IPS-NIHi11 (cell line): ENCODE measurements around the gene CNPY2.
"Not testable (repeated sequence)": the region's sequence is repeated elsewhere in the genome, so short reads cannot be mapped to it uniquely, and the experiment has no call there.

Experiments used
- DNase-seq: peaks from one replicate; pipeline ENCODE4 v3.0.0; 2012; ENCODE audit warnings: mixed read lengths, low spot score

The CNPY2 gene

DNA sequence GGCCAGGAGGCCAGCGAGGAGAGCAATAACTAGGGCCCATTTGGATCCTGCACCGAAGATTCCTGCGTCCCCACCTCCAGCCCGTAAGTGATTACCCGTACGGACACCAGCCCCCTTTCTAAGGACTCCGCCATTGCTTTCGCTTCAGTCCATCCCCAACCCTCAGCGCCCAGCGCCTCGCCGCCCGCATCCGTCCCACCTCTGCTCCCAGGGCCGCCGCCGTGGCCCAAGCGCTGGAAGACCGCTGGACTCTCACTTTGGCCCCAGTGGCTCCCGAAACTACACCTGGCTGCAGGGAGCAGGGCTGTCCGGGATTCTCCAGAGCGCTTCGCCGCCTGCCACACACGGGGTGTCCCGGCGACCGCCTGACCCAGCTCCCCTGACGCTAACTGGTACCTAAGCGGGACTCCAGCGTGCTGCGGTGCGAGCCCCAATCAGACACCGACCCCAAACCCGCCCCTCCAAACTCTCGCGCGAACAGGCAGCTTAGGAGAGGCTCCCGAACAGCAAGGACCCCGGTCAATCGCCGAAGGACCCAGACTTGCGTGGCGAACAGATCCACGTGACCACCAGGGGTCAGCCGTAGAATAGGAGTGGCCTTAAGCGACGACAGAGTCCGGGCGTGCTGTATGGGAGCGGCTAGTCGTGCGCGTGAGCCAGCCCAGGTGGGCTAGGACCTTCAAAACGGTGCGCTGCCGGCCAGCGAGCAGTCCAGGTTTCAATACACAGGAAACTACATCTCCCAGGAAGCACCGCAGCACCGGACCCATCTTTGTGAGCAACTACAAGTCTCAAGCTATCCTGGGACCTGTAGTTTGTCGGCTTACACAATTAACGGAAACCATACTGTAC, at the start of gene CNPY2:
TSS of gene CNPY2 (minus strand) at position 367 of the 852 bp plus-strand sequence. CDS start 771 bp downstream, outside the sequence.
- peak; percentile 95 for DNase-seq

DNA sequence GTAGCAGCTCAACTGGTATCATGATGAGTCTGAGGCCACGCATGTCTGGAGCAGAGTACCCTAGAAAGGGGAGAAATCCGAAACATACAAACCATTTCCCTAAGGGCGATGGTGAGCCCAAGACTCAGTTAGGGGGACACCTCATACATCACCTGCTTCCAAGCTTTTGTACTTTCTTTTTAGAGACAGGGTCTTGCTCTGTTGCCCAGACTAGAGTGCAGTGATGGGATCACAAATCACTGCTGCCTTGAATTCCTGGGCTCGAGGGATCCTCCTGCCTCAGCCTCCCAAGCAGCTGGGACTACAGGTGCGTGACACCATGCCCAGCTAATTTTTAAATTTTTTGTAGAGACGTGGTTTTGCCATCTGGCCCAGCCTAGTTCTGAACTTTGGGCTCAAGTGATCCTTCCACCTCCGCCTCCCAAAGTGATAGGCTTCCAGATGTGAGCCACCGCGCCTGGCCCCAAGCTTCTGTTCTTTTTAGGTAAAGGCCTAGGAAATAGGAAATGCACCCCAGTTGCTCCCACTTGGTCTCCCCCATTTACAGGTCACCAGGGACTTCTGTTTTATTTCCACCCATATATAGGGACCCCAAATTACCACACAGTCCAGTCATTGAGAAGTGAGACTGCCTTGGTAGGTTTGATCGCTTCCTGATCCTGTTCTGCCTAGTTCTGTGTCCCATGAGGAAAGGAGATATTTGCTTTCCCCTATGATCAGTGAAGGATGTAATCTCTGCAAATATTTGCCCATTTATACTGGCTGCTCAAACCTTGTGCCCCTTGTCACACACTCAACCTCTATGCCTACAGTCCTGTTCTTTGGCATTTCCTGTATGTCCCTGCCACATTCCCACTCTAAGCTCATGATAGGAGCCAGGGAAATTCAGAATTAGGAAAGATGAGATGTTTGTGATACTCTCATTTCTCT, 46.6 kb upstream of the CNPY2 start, which contains the start of gene APOF:
TSS of gene APOF (minus strand) at position 728 of the 930 bp plus-strand sequence. CDS start at position 616, 112 bp downstream.
- no peak for DNase-seq

DNA sequence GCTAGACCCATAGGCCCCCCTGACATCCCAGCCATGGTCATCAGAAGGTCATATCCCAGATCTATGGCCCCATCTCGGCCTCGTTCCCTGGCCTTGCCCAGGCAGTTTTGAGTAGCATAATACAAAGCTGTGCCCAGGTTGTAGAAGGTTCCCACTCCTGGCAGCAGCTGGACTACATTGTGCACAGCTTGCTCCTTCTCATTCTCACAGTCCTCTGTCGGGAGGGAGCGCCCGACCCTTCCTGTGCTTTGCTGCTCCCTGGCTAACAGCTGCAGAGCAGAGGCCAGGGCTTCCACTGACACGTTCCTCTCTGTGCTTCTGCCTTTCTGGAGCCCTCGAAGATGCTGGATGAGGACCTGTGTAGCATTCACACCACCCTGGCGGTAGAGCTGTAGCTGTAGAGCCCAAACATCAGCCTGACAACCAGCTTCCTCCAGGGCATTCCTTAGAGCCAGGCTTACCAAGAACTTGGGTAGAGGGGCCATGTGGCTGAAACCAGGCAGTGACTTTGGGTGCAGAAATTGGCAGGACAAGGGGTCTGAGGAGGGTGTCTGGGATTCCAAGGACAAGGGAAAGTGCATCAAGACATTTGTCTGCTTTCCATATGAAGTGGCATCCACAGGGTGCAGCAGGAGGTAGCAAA, 45.8 kb upstream of the CNPY2 start:
- DNase-seq: no peak

DNA sequence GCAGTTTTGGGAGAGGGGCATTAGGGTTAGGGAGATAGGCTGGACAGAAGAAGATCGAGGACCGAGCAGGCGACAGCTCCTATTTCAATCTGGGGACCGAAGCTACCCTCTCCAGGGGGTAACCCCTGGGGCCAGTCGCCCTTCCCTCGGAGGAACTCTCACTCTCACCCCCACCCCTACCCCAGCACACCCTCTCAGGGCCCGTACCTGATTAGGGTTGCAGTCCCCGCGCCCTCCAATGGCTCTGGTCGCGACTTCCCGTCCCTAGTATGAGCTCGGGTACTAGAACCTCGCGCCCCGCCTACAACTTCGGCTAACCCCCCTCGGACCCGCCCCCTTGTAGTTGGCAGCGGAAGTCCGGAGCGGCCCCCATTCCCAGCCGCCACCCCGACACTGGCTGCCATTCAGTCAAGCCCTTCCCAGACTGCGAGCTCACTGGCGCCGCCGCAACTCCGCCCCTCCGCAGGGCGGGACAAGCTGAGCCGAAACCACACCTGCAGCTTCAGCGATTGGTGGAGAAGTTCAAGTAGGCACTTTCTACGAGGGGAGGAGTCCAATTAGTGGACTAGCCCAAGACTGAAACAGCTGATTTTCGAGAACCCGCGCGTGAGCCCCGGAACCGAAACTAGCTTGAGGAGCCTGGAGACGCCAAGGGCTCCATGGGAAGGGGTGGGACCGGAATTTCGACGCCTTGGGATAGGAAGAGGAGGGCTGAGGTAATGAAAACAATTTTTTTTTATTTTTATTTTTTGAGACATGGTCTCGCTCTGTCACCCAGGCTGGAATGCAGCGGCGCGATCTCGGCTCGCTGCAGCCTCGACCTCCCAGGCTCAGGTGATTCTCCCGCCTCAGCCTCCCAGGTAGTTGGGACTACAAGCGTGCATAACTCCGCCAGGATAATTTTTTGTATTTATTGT, 44.3 kb upstream of the CNPY2 start, which contains the start of gene STAT2:
TSS of gene STAT2 (minus strand) at position 257 of the 917 bp plus-strand sequence. CDS start 3,536 bp downstream, outside the sequence.
- peak; percentile 97 for DNase-seq

DNA sequence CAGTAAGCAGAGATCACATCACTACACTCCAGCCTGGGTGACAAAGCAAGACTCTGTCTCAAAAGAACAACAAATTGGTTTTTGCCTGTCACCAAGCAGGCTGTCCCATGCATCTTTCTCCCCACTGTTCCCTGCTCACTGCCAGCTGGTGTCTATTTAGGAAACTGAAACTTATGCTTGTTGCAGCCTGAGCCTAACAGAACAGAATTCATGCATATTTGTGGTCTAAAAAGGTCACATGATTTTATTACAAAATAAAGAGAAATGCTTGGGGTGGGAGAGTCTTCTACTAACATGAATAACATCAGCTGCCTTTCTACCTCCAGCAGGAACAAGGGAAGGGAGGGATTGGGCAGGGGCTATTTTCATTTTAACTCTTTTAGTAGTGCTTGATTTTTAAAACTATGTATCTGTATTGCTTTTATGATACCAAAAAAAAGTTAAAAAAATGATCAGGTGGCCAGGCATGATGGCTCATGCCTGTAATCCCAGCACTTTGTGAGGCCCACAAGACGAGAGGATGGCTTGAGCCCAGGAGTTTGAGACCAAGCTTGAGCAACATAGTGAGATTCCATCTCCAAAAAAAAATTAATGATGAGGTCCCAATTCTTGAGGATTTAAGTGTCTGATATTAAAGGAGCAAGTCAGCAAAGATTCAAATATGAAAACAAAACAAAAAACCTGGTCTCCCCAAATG, 43.2 kb upstream of the CNPY2 start:
- DNase-seq: no peak

DNA sequence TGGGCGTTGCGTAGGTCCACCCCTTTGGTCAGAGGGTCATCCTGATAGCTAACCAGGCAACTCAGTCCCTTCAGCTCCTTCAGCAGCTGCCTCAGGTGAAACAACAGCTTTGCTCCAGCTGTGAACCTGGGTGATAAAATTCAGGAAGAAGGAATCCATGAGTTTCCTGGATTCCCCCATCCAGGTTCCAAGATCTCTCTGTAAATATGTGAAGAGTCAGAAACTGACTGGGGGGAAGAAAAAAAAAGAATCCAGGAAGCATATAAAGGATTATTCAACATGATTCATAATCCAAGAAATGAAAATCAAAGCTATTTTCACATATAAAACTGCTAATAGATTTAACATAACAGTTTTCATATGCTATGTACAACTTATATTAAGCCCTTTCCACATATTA, 35.5 kb upstream of the CNPY2 start:
- no peak for DNase-seq

DNA sequence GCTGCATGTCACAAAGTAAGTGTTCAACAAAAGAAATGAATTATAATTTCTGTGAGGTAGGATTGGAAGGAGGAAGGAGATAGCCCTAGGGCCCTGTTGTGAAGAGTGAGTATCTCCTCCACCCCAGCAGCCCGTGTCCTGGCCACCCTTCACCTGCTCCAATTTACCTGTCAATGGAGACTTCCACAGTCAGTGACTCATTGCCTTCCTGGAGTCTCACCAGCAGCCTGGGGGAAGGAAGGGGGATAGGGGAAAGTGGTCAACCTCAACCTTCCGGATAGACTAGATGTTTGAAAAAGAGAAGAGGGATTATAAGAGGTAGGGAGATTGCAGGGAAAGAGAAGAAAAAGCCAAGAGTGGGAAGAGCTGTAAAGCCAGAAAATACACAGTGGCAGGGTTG, 34.9 kb upstream of the CNPY2 start:
- DNase-seq: no peak

DNA sequence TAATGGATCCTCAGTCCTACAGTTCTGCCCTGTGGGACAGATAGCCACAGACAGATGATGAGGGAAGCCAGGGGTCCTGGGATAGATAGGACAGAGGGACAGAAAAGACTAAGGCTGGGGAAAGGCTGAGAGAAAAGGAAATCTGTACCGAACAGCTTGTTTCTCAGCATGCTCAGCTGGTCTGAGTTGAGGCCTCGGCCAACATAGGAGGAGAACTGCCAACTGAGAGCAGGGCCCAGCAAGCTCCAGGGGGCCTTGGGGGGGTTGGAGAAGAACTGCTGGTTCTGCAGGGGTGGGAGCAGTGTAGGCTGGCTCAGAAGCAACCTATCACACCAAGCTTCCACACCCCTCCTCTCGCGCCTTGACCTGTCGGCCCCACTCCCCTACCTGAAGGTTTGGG, 33.0 kb upstream of the CNPY2 start:
- no peak for DNase-seq

DNA sequence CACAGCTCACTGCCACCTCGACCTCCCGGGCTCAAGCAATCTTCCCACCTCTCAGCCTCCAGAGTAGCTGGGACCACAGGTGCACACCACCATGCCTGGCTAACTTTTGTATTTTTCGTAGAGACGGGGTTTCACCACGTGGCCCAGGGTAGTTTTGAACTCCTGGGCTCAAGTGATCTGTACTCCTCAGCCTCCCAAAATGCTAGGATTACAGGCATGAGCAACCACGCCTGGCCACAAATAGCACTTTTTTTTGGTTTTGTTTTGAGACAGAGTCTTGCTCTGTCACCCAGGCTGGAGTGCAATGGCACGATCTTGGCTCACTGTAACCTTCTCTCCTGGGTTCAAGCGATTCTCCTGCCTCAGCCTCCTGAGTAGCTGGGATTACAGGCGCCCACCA, 31.5 kb upstream of the CNPY2 start:
- DNase-seq: not testable (repeated sequence)

DNA sequence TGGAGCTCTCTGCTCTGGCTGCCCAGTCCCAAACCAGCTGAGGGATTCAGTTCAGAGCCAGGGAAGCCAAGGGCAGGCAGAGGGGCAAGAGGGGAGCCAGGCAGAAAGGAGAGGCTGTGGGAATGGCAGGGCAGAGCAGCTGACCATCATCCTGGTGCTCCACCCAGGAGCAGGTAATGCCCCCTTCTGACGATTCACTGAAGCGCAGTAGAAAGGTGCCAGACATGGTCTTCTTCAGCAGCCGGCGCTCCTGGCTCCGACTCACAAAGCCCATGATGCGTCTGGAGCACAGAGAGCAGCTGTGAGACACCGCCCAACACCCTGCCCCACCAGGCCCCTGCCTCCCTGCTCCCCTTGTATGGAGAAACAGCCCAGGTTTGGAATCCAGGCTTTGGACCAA, 30.9 kb upstream of the CNPY2 start:
- DNase-seq: no peak

DNA sequence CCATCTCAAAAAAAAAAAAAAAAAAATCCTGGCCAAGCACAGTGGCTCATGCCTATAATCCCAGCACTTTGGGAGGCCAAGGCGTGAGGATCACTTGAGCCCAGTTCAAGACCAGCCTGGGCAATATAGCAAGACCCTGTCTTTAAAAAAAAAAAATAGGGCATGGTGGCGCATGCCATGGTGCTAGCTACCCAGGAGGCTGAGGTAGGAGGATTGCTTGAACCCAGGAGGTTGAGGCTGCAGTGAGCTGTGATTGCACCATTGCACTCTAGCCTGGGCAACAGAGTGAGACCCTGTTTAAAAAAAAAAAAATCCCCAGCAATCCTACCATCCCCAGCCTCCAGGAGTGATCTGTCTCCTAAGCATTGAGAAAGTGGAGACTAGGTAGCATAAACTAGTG, 26.5 kb upstream of the CNPY2 start:
- DNase-seq: not testable (repeated sequence)

DNA sequence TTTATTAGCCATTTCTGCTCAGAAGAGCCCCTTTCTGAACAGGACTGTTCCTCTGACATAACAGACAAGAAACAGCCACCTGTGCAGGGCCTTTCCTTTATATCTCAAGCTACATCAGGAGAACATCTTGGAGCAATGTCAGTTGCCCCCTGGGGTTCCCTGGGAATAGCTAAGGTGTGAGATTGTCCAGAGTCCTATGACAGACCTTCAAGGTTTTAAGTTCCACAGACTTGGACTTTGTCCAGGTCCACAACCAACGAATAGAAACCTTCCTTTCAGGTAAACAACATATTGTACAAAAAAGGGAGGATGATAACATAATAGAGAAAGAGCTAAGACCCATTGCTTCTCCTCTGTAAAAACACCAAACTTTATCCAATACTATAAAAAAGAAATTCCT, 25.8 kb upstream of the CNPY2 start:
- no peak for DNase-seq

DNA sequence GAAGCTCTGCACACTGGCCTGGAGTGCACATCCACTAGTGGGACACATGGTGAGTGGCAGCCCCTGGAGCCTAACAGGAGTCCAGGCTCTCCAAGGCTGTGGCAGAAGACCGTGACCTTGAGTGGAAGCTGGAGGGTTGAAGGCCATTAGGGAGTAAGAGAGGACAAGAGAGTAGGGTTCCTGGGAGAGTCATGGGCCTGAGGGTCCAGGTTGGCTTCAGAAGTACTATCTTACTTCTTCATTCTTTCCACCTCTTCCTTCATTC, 23.3 kb upstream of the CNPY2 start:
- no peak for DNase-seq

DNA sequence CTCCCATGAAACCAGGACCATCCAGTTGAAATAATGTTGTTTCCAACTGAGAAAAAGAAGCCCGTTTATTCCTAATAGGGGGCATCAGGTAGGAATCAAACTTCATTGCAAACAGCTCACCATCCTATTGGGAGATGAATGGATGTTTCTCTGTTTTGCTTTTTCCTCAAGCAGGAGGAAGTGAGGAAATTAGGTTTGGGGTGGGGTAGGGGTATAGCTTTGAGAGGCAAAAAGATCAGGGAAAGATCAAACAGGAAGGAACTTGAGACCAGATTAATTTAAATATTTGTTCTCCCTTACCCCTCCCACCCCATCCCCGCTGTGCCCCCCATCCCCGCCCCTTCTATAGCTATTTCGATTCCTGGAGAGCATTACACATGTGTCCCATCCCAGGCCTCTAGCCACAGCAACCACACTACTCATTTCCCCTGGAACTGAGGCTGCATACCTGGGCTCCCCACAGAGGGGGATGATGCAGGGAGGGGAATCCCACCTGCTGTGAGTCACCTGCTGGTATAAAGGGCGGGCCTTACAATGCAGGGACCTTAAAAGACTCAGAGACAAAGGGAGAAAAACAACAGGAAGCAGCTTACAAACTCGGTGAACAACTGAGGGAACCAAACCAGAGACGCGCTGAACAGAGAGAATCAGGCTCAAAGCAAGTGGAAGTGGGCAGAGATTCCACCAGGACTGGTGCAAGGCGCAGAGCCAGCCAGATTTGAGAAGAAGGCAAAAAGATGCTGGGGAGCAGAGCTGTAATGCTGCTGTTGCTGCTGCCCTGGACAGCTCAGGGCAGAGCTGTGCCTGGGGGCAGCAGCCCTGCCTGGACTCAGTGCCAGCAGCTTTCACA, 22.7 kb upstream of the CNPY2 start, which contains the start of gene IL23A:
TSS of gene IL23A (plus strand) at position 577 of the 850 bp plus-strand sequence. CDS start at position 738, 161 bp downstream.
- DNase-seq: peak; percentile 63

DNA sequence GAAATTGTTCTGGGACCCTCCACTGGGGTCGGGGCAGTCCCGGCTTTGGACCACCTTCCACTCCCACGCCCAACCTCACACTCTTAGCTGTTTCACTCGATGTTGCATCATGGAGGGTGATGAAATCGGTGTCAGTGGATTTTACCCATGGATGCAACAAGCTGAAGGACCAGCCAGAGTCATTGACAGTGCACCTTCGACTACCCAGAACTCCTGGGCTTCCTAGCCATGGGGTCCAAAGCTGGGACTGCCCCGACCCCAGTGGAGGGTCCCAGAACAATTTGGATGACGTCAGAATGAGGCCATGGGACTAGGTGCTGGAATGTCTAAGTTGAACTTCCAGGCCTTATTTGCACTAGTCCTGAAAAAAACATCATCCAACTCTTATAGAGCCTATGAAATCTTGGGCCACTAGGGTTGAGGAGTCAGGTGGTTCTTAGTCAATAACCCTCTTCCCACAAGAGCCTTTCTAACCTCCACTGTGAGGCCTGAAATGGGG, 22.0 kb upstream of the CNPY2 start:
- DNase-seq: no peak

DNA sequence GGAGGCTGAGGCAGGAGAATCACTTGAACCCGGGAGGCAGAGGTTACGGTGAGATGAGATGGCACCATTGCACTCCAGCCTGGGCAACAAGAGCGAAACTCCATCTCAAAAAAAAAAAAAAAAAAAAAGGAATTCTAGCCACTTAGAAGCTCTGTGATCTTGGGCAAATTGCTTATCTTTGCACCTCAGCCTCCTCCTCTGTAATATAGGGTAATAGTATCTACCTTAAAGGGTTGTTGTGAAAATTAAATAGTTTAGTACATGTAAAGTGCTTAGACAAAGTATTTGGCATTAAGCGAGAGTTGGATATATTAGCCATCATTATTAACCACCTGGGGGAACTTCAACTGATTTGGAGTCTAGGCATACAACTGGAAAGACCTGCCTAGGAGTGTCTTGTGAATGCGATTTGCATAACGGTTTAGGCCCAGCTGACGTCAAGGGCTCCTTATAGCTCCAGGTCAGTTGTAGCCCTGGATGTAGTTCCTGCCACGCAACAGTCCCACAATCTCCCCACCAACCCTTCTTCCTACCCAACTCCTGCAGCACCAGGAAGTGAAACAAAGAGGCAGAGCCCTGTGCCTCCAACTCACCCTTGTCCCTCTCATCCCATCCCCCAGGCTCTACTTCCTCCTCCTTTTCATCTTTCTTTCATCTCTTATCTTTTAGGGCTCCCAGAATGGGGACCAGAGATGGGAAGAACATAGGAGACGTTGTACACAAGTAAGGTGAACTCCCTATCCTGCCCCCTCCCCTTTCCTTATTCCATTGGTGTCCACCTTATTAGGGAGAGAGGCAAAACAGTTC, 20.8 kb upstream of the CNPY2 start:
- DNase-seq: no peak

DNA sequence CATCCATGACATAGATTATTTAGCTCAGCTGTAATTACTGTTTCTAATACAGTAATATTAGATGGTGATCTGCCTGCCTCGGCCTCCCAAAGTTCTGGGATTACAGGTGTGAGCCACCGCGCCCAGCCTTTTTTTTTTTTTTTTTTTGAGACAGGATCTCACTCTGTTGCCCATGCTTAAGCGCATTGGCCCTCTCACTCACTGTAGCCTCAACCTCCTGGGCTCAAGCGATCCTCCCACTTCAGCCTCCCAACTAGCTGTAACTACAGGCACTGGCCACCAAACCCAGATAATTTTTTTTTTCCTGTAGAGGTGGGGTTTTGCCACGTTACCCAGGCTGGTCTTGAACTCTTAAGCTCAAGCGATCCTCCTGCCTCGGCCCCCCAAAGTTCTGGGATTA, 19.7 kb upstream of the CNPY2 start:
- not testable (repeated sequence) for DNase-seq

DNA sequence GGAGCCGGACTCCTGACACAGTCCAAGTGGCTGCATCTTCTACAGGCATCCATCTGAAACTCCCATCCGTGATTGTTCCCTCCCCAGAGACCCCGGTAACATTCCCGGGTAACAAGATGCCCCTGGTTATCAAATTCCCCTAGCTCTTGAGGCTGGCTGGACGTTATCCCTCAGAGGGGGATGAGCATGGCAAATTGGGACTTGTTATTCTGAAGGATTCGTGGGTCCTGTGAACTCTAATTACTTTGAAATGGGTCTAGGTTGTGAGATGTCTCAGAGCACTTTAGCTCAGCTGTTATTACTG, 18.7 kb upstream of the CNPY2 start:
- DNase-seq: no peak
